H9 (cell line): Measurements from ENCODE around the gene PIP4K2A. TPM values are rescaled to one million over a fixed set of nuclear protein-coding genes. Genes with fewer than 3 reads are reported as not detected.

Source experiments
- DNase-seq: peaks from one replicate; pipeline ENCODE4 v3.0.0-alpha.2; 2017
- H2AFZ ChIP-seq: one replicate; pipeline ENCODE4 v1.6.1; 2013; ENCODE audit warnings: mild to moderate bottlenecking, low read length, control low read depth, moderate library complexity
- H2AK5ac ChIP-seq: 2 replicates; pipeline ENCODE4 v1.6.1; 2013; ENCODE audit warnings: low read length, control low read depth, mixed read lengths; ENCODE audit not compliant: insufficient read length
- H2BK120ac ChIP-seq: one replicate; pipeline ENCODE4 v1.6.1; 2013; ENCODE audit warnings: low read depth, mild to moderate bottlenecking, low read length, control low read depth, inconsistent platforms; ENCODE audit not compliant: poor library complexity, severe bottlenecking
- H2BK12ac ChIP-seq: 2 replicates; pipeline ENCODE4 v1.6.1; 2013; ENCODE audit warnings: low read length, control low read depth, mixed read lengths, low read depth; ENCODE audit not compliant: insufficient read length
- H2BK15ac ChIP-seq: 2 replicates; pipeline ENCODE4 v1.6.1; 2013; ENCODE audit warnings: low read depth, low read length, control low read depth
- H2BK20ac ChIP-seq: one replicate; pipeline ENCODE4 v1.6.1; 2013; ENCODE audit warnings: low read depth, mild to moderate bottlenecking, low read length, control low read depth, inconsistent platforms; ENCODE audit not compliant: poor library complexity, severe bottlenecking
- H2BK5ac ChIP-seq: 2 replicates; pipeline ENCODE4 v1.6.1; 2013; ENCODE audit warnings: low read length, control low read depth, mixed read lengths; ENCODE audit not compliant: insufficient read length
- H3K14ac ChIP-seq: 2 replicates; pipeline ENCODE4 v1.6.1; 2013; ENCODE audit warnings: low read length, control low read depth; ENCODE audit not compliant: insufficient read depth
- H3K18ac ChIP-seq: 2 replicates; pipeline ENCODE4 v1.6.1; 2013; ENCODE audit warnings: low read depth, mild to moderate bottlenecking, mixed read lengths, low read length, control low read depth; ENCODE audit not compliant: insufficient read length
- H3K23ac ChIP-seq: 2 replicates; pipeline ENCODE4 v1.6.1; 2013; ENCODE audit warnings: low read length, control low read depth, mixed read lengths, low read depth; ENCODE audit not compliant: insufficient read length
- H3K23me2 ChIP-seq: 2 replicates; pipeline ENCODE4 v1.6.1; 2013; ENCODE audit warnings: low read depth, mild to moderate bottlenecking, mixed read lengths, low read length, control low read depth; ENCODE audit not compliant: insufficient read length, poor library complexity, severe bottlenecking
- H3K27ac ChIP-seq: 2 replicates; pipeline ENCODE4 v1.5.1; 2013; ENCODE audit warnings: low read length, control low read depth, mixed read lengths, low read depth; ENCODE audit not compliant: insufficient read length
- H3K27me3 ChIP-seq: 2 replicates; pipeline ENCODE4 v1.6.1; 2013; ENCODE audit warnings: low read length, control low read depth, inconsistent platforms; ENCODE audit not compliant: insufficient read depth
- H3K4ac ChIP-seq: 2 replicates; pipeline ENCODE4 v1.6.1; 2013; ENCODE audit warnings: low read depth, mild to moderate bottlenecking, control low read depth, inconsistent platforms, low read length, moderate library complexity
- H3K4me1 ChIP-seq: 2 replicates; pipeline ENCODE4 v1.6.1; 2013; ENCODE audit warnings: low read length, control low read depth, inconsistent platforms; ENCODE audit not compliant: insufficient read depth
- H3K4me2 ChIP-seq: 2 replicates; pipeline ENCODE4 v1.6.1; 2013; ENCODE audit warnings: low read length, control low read depth, mixed read lengths; ENCODE audit not compliant: insufficient read length, insufficient read depth
- H3K56ac ChIP-seq: 2 replicates; pipeline ENCODE4 v1.6.1; 2013; ENCODE audit warnings: low read depth, mild to moderate bottlenecking, mixed read lengths, low read length, control low read depth; ENCODE audit not compliant: insufficient read length
- H3K79me1 ChIP-seq: 2 replicates; pipeline ENCODE4 v1.6.1; 2013; ENCODE audit warnings: low read depth, mild to moderate bottlenecking, moderate library complexity, low read length, control low read depth, inconsistent platforms; ENCODE audit not compliant: insufficient read depth, poor library complexity, severe bottlenecking
- H3K79me2 ChIP-seq: 2 replicates; pipeline ENCODE4 v1.6.1; 2013; ENCODE audit warnings: low read length, control low read depth, inconsistent platforms; ENCODE audit not compliant: insufficient read depth
- H3K9ac ChIP-seq: 2 replicates; pipeline ENCODE4 v1.6.1; 2013; ENCODE audit warnings: low read length, control low read depth, mixed read lengths; ENCODE audit not compliant: insufficient read length; ENCODE audit errors: extremely low read depth
- H3K9me3 ChIP-seq: one replicate; pipeline ENCODE4 v1.6.1; 2013; ENCODE audit warnings: low read depth, low read length, inconsistent platforms; ENCODE audit not compliant: control insufficient read depth
- H3T11ph ChIP-seq: one replicate; pipeline ENCODE4 v1.6.1; 2013; ENCODE audit warnings: mild to moderate bottlenecking, low read length, control low read depth, inconsistent platforms
- H4K20me1 ChIP-seq: one replicate; pipeline ENCODE4 v1.6.1; 2013; ENCODE audit not compliant: control insufficient read depth, insufficient read length, insufficient read depth
- H4K5ac ChIP-seq: 2 replicates; pipeline ENCODE4 v1.6.1; 2013; ENCODE audit warnings: low read depth, mild to moderate bottlenecking, mixed read lengths, low read length, control low read depth; ENCODE audit not compliant: insufficient read length
- H4K8ac ChIP-seq: replicated peaks from 2 replicates; pipeline ENCODE4 v1.6.1; 2013; ENCODE audit warnings: low read length, control low read depth, mixed read lengths, low read depth; ENCODE audit not compliant: insufficient read length
- H4K91ac ChIP-seq: 2 replicates; pipeline ENCODE4 v1.6.1; 2013; ENCODE audit warnings: low read depth, mild to moderate bottlenecking, moderate library complexity, mixed read lengths, low read length, control low read depth; ENCODE audit not compliant: insufficient read length
- H3K27ac Mint-ChIP-seq, 3 experiments: 2 replicates in 2 of 3; 3 replicates in 1 of 3; pipeline ENCODE4 v1.8.0; 2020 to 2021; ENCODE audit warnings: mixed read lengths in 3 of 3, mild to moderate bottlenecking in 1 of 3, moderate library complexity in 1 of 3
- H3K27me3 Mint-ChIP-seq: 2 replicates; pipeline ENCODE4 v1.8.0; 2021; ENCODE audit warnings: low read depth, mild to moderate bottlenecking, moderate library complexity, mixed read lengths
- H3K36me3 Mint-ChIP-seq, 3 experiments: 2 replicates in 2 of 3; 3 replicates in 1 of 3; pipeline ENCODE4 v1.8.0; 2020 to 2021; ENCODE audit warnings: low read depth in 3 of 3, mixed read lengths in 3 of 3; ENCODE audit not compliant: insufficient read depth in 1 of 3
- H3K4me1 Mint-ChIP-seq, 2 experiments: 2 replicates each; pipeline ENCODE4 v1.8.0; 2020; ENCODE audit warnings: mixed read lengths in 2 of 2
- H3K4me3 Mint-ChIP-seq, 2 experiments: 2 replicates in 1 of 2; 3 replicates in 1 of 2; pipeline ENCODE4 v1.8.0; 2020 to 2021; ENCODE audit warnings: mild to moderate bottlenecking in 2 of 2, mixed read lengths in 2 of 2, moderate library complexity in 1 of 2
- H3K9me3 Mint-ChIP-seq, 2 experiments: 2 replicates in 1 of 2; 3 replicates in 1 of 2; pipeline ENCODE4 v1.8.0; 2020; ENCODE audit warnings: mild to moderate bottlenecking in 2 of 2, mixed read lengths in 2 of 2, moderate library complexity in 1 of 2
- CTCF ChIP-seq: fragments of 200-600 bp; sonication (generic); conservative IDR thresholded peaks from 3 replicates; pipeline ENCODE4 v1.8.0; 2021; ENCODE audit warnings: antibody characterized with exemption, mild to moderate bottlenecking
- WGBS: extraction: QIAGEN DNeasy Blood & Tissue Kit; methylation state at CpG from one replicate; pipeline ENCODE4 v1.1.7; 2013; ENCODE audit warnings: missing lambda C conversion rate, low lambda C conversion rate, mixed read lengths; ENCODE audit not compliant: insufficient read length; ENCODE audit errors: extremely low coverage; 5-methylcytosine and 5-hydroxymethylcytosine counted together
- total RNA-seq: library from RNA; stranded (reverse); gene quantifications from 2 replicates; pipeline ENCODE4 v1.2.1, GENCODE V29; 2021

The PIP4K2A gene
- total RNA-seq, 1 experiment from 2014 or later, result 33.6 TPM

GRCh38 chr10:22504766-22505165 lies 209.6 kb downstream of the PIP4K2A start:
- Histone ChIP-seq H3K14ac (no peak overlapping the region), H2BK15ac (no peak overlapping the region), H3K4me1 (no peaks in the 10 kb centered on the region; the same call in 1 of the 2 replicates), H3K56ac (no peak overlapping the region), H3K79me2 (no peaks in the 10 kb centered on the region), H4K20me1 (no peaks in the 10 kb centered on the region), H3K27me3 (no peaks in the 10 kb centered on the region), H3K23me2 (no peaks in the 10 kb centered on the region), H2BK20ac (no peak overlapping the region), H3K23ac (no peak overlapping the region), H2AK5ac (no peak overlapping the region), H4K5ac (no peak overlapping the region), H2AFZ (no peak overlapping the region), H3K9me3 (no peaks in the 10 kb centered on the region), H3K4ac (no peak overlapping the region), H2BK5ac (no peak overlapping the region), H3K4me2 (no peak overlapping the region), H3K79me1 (no peaks in the 10 kb centered on the region), H3K18ac (no peak overlapping the region), H2BK12ac (no peak overlapping the region), H4K91ac (no peak overlapping the region), H3K9ac (no peak overlapping the region), H2BK120ac (no peak overlapping the region), H4K8ac (no peak overlapping the region), H3K27ac (no peak overlapping the region), H3T11ph (no peak overlapping the region)
- Mint-ChIP-seq H3K4me1 (no peaks in the 10 kb centered on the region), H3K9me3 (peaks cover 11% of the 10 kb centered on the region in 2 experiments), H3K36me3 (peaks cover 0 to 11% (median 3%) of the 10 kb centered on the region in 3 experiments; a peak in 2 of 7 replicates), H3K27me3 (peaks cover 18% of the 10 kb centered on the region), H3K4me3 (no peak overlapping the region), H3K27ac (no peak overlapping the region)
- no peak for TF ChIP-seq CTCF
- no peak for DNase-seq
- WGBS, result no CpG with 5 or more reads among the region's 4 CpGs
